Activated naive CD4-positive, alpha-beta T cell treated with anti-CD3 and anti-CD28 coated beads, Interleukin-2, amount 10 ng/mL, durations not matched to agents 7 days and 5 days (primary cell): ENCODE results near the gene ARL16.
A peak's percentile ranks its signal among the peaks of the same experiment; 100 is the strongest.

ENCODE experiments used
- CTCF ChIA-PET: fragments of 350-600 bp; sonication (Branson Sonifier 250); formaldehyde crosslinking; loops from one replicate; lab custom pipeline; 2021; ENCODE audit warnings: antibody characterized with exemption; lab: Charles Lee
- DNase-seq: peaks from one replicate; pipeline ENCODE4 v3.0.0-alpha.2; 2020
- H3K27ac Mint-ChIP-seq: one replicate; pipeline ENCODE4 v1.8.0; 2021; ENCODE audit warnings: mild to moderate bottlenecking, moderate library complexity, mixed read lengths
- H3K27me3 Mint-ChIP-seq: one replicate; pipeline ENCODE4 v1.8.0; 2021; ENCODE audit warnings: mild to moderate bottlenecking, mixed read lengths
- H3K36me3 Mint-ChIP-seq: one replicate; pipeline ENCODE4 v1.8.0; 2021; ENCODE audit warnings: mixed read lengths
- H3K4me1 Mint-ChIP-seq: one replicate; pipeline ENCODE4 v1.8.0; 2021; ENCODE audit warnings: mixed read lengths
- H3K4me3 Mint-ChIP-seq: one replicate; pipeline ENCODE4 v1.8.0; 2021; ENCODE audit warnings: mild to moderate bottlenecking, moderate library complexity, mixed read lengths
- H3K9me3 Mint-ChIP-seq: one replicate; pipeline ENCODE4 v1.8.0; 2021; ENCODE audit warnings: mixed read lengths

ARL16 gene

GRCh38 chr17:81683584-81684441 lies at the start of gene ARL16, which contains the start of gene HGS:
Gene ARL16, minus strand, starts transcription at chr17:81683797. Its CDS starts 44 bp downstream, at chr17:81683753.
Gene HGS, plus strand, starts transcription at chr17:81684011. Its CDS starts 56 bp downstream, at chr17:81684067.
- peaks cover 40% of the 10 kb centered on the region for H3K4me1 Mint-ChIP-seq

GRCh38 chr17:81727324-81728031 lies 43.9 kb upstream of the ARL16 start:
- Mint-ChIP-seq H3K9me3 (no peaks in the 10 kb centered on the region), H3K27me3 (peaks cover 51% of the 10 kb centered on the region), H3K27ac (no peak overlapping the region), H3K4me3 (no peak overlapping the region), H3K4me1 (peaks cover 9% of the 10 kb centered on the region), H3K36me3 (no peaks in the 10 kb centered on the region)
- DNase-seq, result no peak
- CTCF ChIA-PET, result no interaction called here

More at GRCh38 chr17:81683584-81684441, at the start of gene ARL16, which contains the start of gene HGS:
- H3K4me3 Mint-ChIP-seq, result peak within 1 kb of the TSS; percentile 94
- CTCF ChIA-PET, result interaction anchor here (0.9 to 1.6 kb wide), 4 partner anchors 8 to 25 kb away, joined by 3 to 4 read pairs (median 4); partner anchors contain the start of gene MRPL12
- no peaks in the 10 kb centered on the region for H3K9me3 Mint-ChIP-seq
- H3K36me3 Mint-ChIP-seq, result peaks cover 35% of the 10 kb centered on the region
- H3K27me3 Mint-ChIP-seq, result peaks cover 4% of the 10 kb centered on the region
- peak; percentile 97 for DNase-seq
- peak within 1 kb of the TSS; percentile 94 for H3K27ac Mint-ChIP-seq

- no peaks in the 10 kb centered on the region for H3K36me3 Mint-ChIP-seq
- CTCF ChIA-PET, result no interaction called here
- no peaks in the 10 kb centered on the region for H3K9me3 Mint-ChIP-seq
- H3K27me3 Mint-ChIP-seq, result peaks cover 44% of the 10 kb centered on the region
- no peak overlapping the region for H3K4me3 Mint-ChIP-seq
- DNase-seq, result no peak
- H3K4me1 Mint-ChIP-seq, result peaks cover 5% of the 10 kb centered on the region
- no peak overlapping the region for H3K27ac Mint-ChIP-seq
These were observed 42.4 kb upstream of the ARL16 start for GRCh38 chr17:81726004-81726403.

GRCh38 chr17:81725439-81725838 lies 41.8 kb upstream of the ARL16 start:
- CTCF ChIA-PET, result no interaction called here
- Mint-ChIP-seq H3K4me1 (peaks cover 3% of the 10 kb centered on the region), H3K36me3 (no peaks in the 10 kb centered on the region), H3K4me3 (no peak overlapping the region), H3K27me3 (peaks cover 39% of the 10 kb centered on the region), H3K27ac (no peak overlapping the region), H3K9me3 (no peaks in the 10 kb centered on the region)
- no peak for DNase-seq

- Mint-ChIP-seq H3K4me3 (no peak overlapping the region), H3K9me3 (no peaks in the 10 kb centered on the region), H3K27me3 (peaks cover 39% of the 10 kb centered on the region), H3K4me1 (peaks cover 3% of the 10 kb centered on the region), H3K36me3 (peaks cover 3% of the 10 kb centered on the region), H3K27ac (no peak overlapping the region)
- CTCF ChIA-PET, result no interaction called here
- DNase-seq, result no peak
These were observed 40.1 kb upstream of the ARL16 start for GRCh38 chr17:81723651-81724209.

GRCh38 chr17:81722184-81723120 lies 38.9 kb upstream of the ARL16 start:
- Mint-ChIP-seq H3K27ac (no peak overlapping the region), H3K27me3 (peaks cover 35% of the 10 kb centered on the region), H3K9me3 (no peaks in the 10 kb centered on the region), H3K36me3 (peaks cover 3% of the 10 kb centered on the region), H3K4me3 (no peak overlapping the region), H3K4me1 (peaks cover 3% of the 10 kb centered on the region)
- DNase-seq, result no peak
- CTCF ChIA-PET, result interaction anchor here (0.7 kb wide), 1 partner anchor 149 kb away, joined by 3 read pairs; no protein-coding TSS in a partner anchor

GRCh38 chr17:81720267-81721071 lies 36.9 kb upstream of the ARL16 start:
- CTCF ChIA-PET, result interaction anchor here (0.6 to 1.3 kb wide), 2 partner anchors 14 to 17 kb away, joined by 3 to 4 read pairs; no protein-coding TSS in a partner anchor
- H3K27me3 Mint-ChIP-seq, result peaks cover 28% of the 10 kb centered on the region

GRCh38 chr17:81719410-81720266 lies 36.0 kb upstream of the ARL16 start:
- no peak for DNase-seq
- CTCF ChIA-PET, result no interaction called here
- Mint-ChIP-seq H3K36me3 (peaks cover 3% of the 10 kb centered on the region), H3K27ac (no peak overlapping the region), H3K27me3 (peaks cover 25% of the 10 kb centered on the region), H3K9me3 (no peaks in the 10 kb centered on the region), H3K4me1 (peaks cover 3% of the 10 kb centered on the region), H3K4me3 (no peak overlapping the region)

More at GRCh38 chr17:81720267-81721071, 36.9 kb upstream of the ARL16 start:
- Mint-ChIP-seq H3K36me3 (peaks cover 3% of the 10 kb centered on the region), H3K4me1 (peaks cover 3% of the 10 kb centered on the region), H3K4me3 (no peak overlapping the region), H3K27ac (no peak overlapping the region), H3K9me3 (no peaks in the 10 kb centered on the region)
- DNase-seq, result no peak

- DNase-seq, result no peak
- CTCF ChIA-PET, result no interaction called here
- Mint-ChIP-seq H3K4me1 (peaks cover 17% of the 10 kb centered on the region), H3K27ac (no peak overlapping the region), H3K27me3 (peaks cover 6% of the 10 kb centered on the region), H3K9me3 (no peaks in the 10 kb centered on the region), H3K36me3 (peaks cover 3% of the 10 kb centered on the region), H3K4me3 (no peak overlapping the region)
These were observed 34.1 kb upstream of the ARL16 start for GRCh38 chr17:81717766-81718089.

GRCh38 chr17:81717049-81717765 lies 33.6 kb upstream of the ARL16 start:
- H3K4me1 Mint-ChIP-seq, result peaks cover 19% of the 10 kb centered on the region
- H3K27ac Mint-ChIP-seq, result no peak overlapping the region
- no peaks in the 10 kb centered on the region for H3K9me3 Mint-ChIP-seq
- no peak for DNase-seq
- H3K36me3 Mint-ChIP-seq, result peaks cover 3% of the 10 kb centered on the region
- H3K4me3 Mint-ChIP-seq, result no peak overlapping the region
- H3K27me3 Mint-ChIP-seq, result peaks cover 6% of the 10 kb centered on the region
- CTCF ChIA-PET, result no interaction called here

- no peak overlapping the region for H3K4me3 Mint-ChIP-seq
- peaks cover 1% of the 10 kb centered on the region for H3K27me3 Mint-ChIP-seq
- no peak for DNase-seq
- H3K9me3 Mint-ChIP-seq, result no peaks in the 10 kb centered on the region
- CTCF ChIA-PET, result no interaction called here
- H3K27ac Mint-ChIP-seq, result no peak overlapping the region
- peaks cover 20% of the 10 kb centered on the region for H3K4me1 Mint-ChIP-seq
- peaks cover 3% of the 10 kb centered on the region for H3K36me3 Mint-ChIP-seq
These were observed 33.0 kb upstream of the ARL16 start for GRCh38 chr17:81716674-81716996.
